Thoracic aorta (tissue), 2 donors: ENCODE measurements around the gene NUP50. TPM values are rescaled to one million over a fixed set of nuclear protein-coding genes. Genes with fewer than 3 reads are reported as not detected.

Source experiments
- ATAC-seq: fragments of 150-250 bp; one replicate; pipeline ENCODE4 v1.8.0; 2017; ENCODE audit warnings: low read depth; ENCODE audit not compliant: insufficient number of reproducible peaks, low FRiP score
- DNase-seq: peaks from one replicate; pipeline ENCODE4 v3.0.0-alpha.2; 2020; ENCODE audit warnings: low spot score
- H3K27ac ChIP-seq, 2 donors: fragments of 200-600 bp; sonication (generic); 1 replicate in 1 of 2; 2 replicates in 1 of 2; pipeline ENCODE4 v1.5.1; 2016; ENCODE audit warnings: mild to moderate bottlenecking in 2 of 2, moderate library complexity in 2 of 2
- H3K27me3 ChIP-seq: fragments of 200-600 bp; sonication (generic); replicated peaks from 2 replicates; pipeline ENCODE4 v1.6.0; 2016; ENCODE audit warnings: mild to moderate bottlenecking; ENCODE audit not compliant: insufficient read depth
- H3K36me3 ChIP-seq: fragments of 200-600 bp; sonication (generic); one replicate; pipeline ENCODE4 v1.5.1; 2016
- H3K4me1 ChIP-seq, 2 donors: fragments of 200-600 bp; sonication (generic); 1 replicate in 1 of 2; 2 replicates in 1 of 2; pipeline versions ENCODE4 v1.5.1 to v1.6.0; 2016; ENCODE audit warnings: low read depth in 2 of 2, mild to moderate bottlenecking in 1 of 2; ENCODE audit not compliant: control insufficient read depth in 1 of 2
- H3K4me3 ChIP-seq: fragments of 200-600 bp; sonication (generic); 2 replicates; pipeline ENCODE4 v1.5.1; 2016; ENCODE audit warnings: mild to moderate bottlenecking
- H3K9me3 ChIP-seq: fragments of 200-600 bp; sonication (generic); 2 replicates; pipeline ENCODE4 v1.5.1; 2016
- CTCF ChIP-seq: fragments of 200-600 bp; sonication (generic); IDR thresholded peaks from one replicate; pipeline ENCODE4 v1.5.1; 2019; ENCODE audit warnings: antibody characterized with exemption
- total RNA-seq, 2 donors: library from RNA; depleted of rRNA; stranded (reverse); fragments of >200 nt; gene quantifications; one replicate each; pipeline versions ENCODE4 v1.1.0 to v1.2.3, GENCODE V29; 2016

NUP50 gene
- total RNA-seq, 2 donors from 2014 or later, result 27.8 to 31.6 TPM

- Histone ChIP-seq H3K4me3 (no peak overlapping the region), H3K27me3 (no peaks in the 10 kb centered on the region), H3K27ac (no peak overlapping the region), H3K9me3 (no peaks in the 10 kb centered on the region), H3K4me1 (peaks cover 7 to 19% of the 10 kb centered on the region in 2 donors), H3K36me3 (peaks cover 15% of the 10 kb centered on the region)
- ATAC-seq (no peak), DNase-seq (no peak)
- TF ChIP-seq CTCF, result no peak
Measured at GRCh38 chr22:45159652-45160462, 3.9 kb upstream of the NUP50 start.

- DNase-seq (no peak), ATAC-seq (no peak)
- Histone ChIP-seq H3K27me3 (no peaks in the 10 kb centered on the region), H3K4me3 (peak overlapping the region; percentile 94), H3K36me3 (peaks cover 3% of the 10 kb centered on the region), H3K9me3 (no peaks in the 10 kb centered on the region), H3K4me1 (peaks cover 15 to 31% of the 10 kb centered on the region in 2 donors), H3K27ac (peak overlapping the region in 1 of 2 donors; percentile 41)
- no peak for TF ChIP-seq CTCF
Measured at GRCh38 chr22:45162531-45162930, 1.2 kb upstream of the NUP50 start.

GRCh38 chr22:45163099-45163450 is 650 bp upstream of the NUP50 start:
- no peak for ATAC-seq
- no peaks in the 10 kb centered on the region for H3K9me3 ChIP-seq
- no peaks in the 10 kb centered on the region for H3K27me3 ChIP-seq
- DNase-seq, result no peak
- H3K36me3 ChIP-seq, result no peaks in the 10 kb centered on the region
- peaks cover 15 to 31% of the 10 kb centered on the region in 2 donors for H3K4me1 ChIP-seq
- TF ChIP-seq CTCF, result no peak
- H3K27ac ChIP-seq, result peak overlapping the region; percentile 41 to 65
- peak overlapping the region; percentile 94 for H3K4me3 ChIP-seq

- DNase-seq (no peak), ATAC-seq (no peak)
- TF ChIP-seq CTCF, result no peak
- peak overlapping the region; percentile 94 for H3K4me3 ChIP-seq
- peak overlapping the region; percentile 41 to 52 for H3K27ac ChIP-seq
- peaks cover under 1% of the 10 kb centered on the region for H3K36me3 ChIP-seq
- no peaks in the 10 kb centered on the region for H3K27me3 ChIP-seq
- H3K9me3 ChIP-seq, result no peaks in the 10 kb centered on the region
- H3K4me1 ChIP-seq, result peaks cover 15 to 31% of the 10 kb centered on the region in 2 donors
Measured at GRCh38 chr22:45164270-45165088, 754 bp downstream of the NUP50 start.

GRCh38 chr22:45166932-45167331 is 3.2 kb downstream of the NUP50 start:
- TF ChIP-seq CTCF, result no peak
- H3K36me3 ChIP-seq, result peaks cover 16% of the 10 kb centered on the region

More at GRCh38 chr22:45166932-45167331, 3.2 kb downstream of the NUP50 start:
- H3K27ac ChIP-seq, result no peak overlapping the region
- peaks cover 15 to 21% of the 10 kb centered on the region in 2 donors for H3K4me1 ChIP-seq
- no peaks in the 10 kb centered on the region for H3K9me3 ChIP-seq
- ATAC-seq, result no peak
- no peak for DNase-seq
- no peak overlapping the region for H3K4me3 ChIP-seq
- no peaks in the 10 kb centered on the region for H3K27me3 ChIP-seq
